ENCODE measurements around the gene BPNT1.
"Not testable (repeated sequence)": the region's sequence is repeated elsewhere in the genome, so short reads cannot be mapped to it uniquely, and the experiment has no call there.

Gene BPNT1

GRCh38 chr1:220123889-220124288 lies 34.3 kb upstream of the BPNT1 start:
- no peak for DNase-seq (ENCODE audit: low spot score)
- peak; percentile 32 for TF ChIP-seq CTCF (IDR thresholded peaks at IDR 0.05; ENCODE audit: extremely low read depth, missing control alignments)

- no peak for TF ChIP-seq CTCF (IDR thresholded peaks at IDR 0.05; ENCODE audit: extremely low read depth, missing control alignments)
- DNase-seq (ENCODE audit: low spot score): no peak
Measured at GRCh38 chr1:220123066-220123465, 33.5 kb upstream of the BPNT1 start.

- no peak for TF ChIP-seq CTCF (IDR thresholded peaks at IDR 0.05; ENCODE audit: extremely low read depth, missing control alignments)
- DNase-seq (ENCODE audit: low spot score): no peak
Measured at GRCh38 chr1:220121791-220122530, 32.4 kb upstream of the BPNT1 start.

- TF ChIP-seq CTCF (IDR thresholded peaks at IDR 0.05; ENCODE audit: extremely low read depth, missing control alignments): no peak
- DNase-seq (ENCODE audit: low spot score): no peak
Measured at GRCh38 chr1:220119043-220119512, 29.5 kb upstream of the BPNT1 start.

- no peak for TF ChIP-seq CTCF (IDR thresholded peaks at IDR 0.05; ENCODE audit: extremely low read depth, missing control alignments)
- peak; percentile 39 for DNase-seq (ENCODE audit: low spot score)
Measured at GRCh38 chr1:220113136-220113695, 23.6 kb upstream of the BPNT1 start.

- not testable (repeated sequence) for DNase-seq (ENCODE audit: low spot score)
Measured at GRCh38 chr1:220112600-220112999, 23.0 kb upstream of the BPNT1 start.

GRCh38 chr1:220110473-220110872 lies 20.9 kb upstream of the BPNT1 start:
- DNase-seq (ENCODE audit: low spot score): not testable (repeated sequence)

- TF ChIP-seq CTCF (IDR thresholded peaks at IDR 0.05; ENCODE audit: extremely low read depth, missing control alignments): no peak
- DNase-seq (ENCODE audit: low spot score): no peak
Measured at GRCh38 chr1:220099826-220100225, 10.2 kb upstream of the BPNT1 start.
